Ishikawa (cell line): Measurements from ENCODE around the gene COX4I2.

Experiments
- CEBPB ChIP-seq: IDR thresholded peaks from 2 replicates; pipeline ENCODE4 v1.6.1; 2012
- CREB1 ChIP-seq: IDR thresholded peaks from 2 replicates; pipeline ENCODE4 v1.6.1; 2012; ENCODE audit warnings: low read depth
- EGR1 ChIP-seq: IDR thresholded peaks from 2 replicates; pipeline ENCODE4 v1.6.1; 2012
- EP300 ChIP-seq: IDR thresholded peaks from 2 replicates; pipeline ENCODE4 v1.6.1; 2012; ENCODE audit warnings: borderline replicate concordance
- FOXM1 ChIP-seq: IDR thresholded peaks from 2 replicates; pipeline ENCODE4 v1.6.1; 2012; ENCODE audit warnings: low read depth, borderline replicate concordance
- MAX ChIP-seq: IDR thresholded peaks from 2 replicates; pipeline ENCODE4 v1.6.1; 2012
- NFIC ChIP-seq: IDR thresholded peaks from 2 replicates; pipeline ENCODE4 v1.6.1; 2012
- RAD21 ChIP-seq: IDR thresholded peaks from 2 replicates; pipeline ENCODE4 v1.6.1; 2012; ENCODE audit warnings: low read depth
- REST ChIP-seq: IDR thresholded peaks from 2 replicates; pipeline ENCODE4 v1.6.1; 2012; ENCODE audit warnings: low read depth, mild to moderate bottlenecking
- TAF1 ChIP-seq: IDR thresholded peaks from 2 replicates; pipeline ENCODE4 v1.6.1; 2012; ENCODE audit warnings: low read depth, mild to moderate bottlenecking
- TCF12 ChIP-seq: IDR thresholded peaks from 2 replicates; pipeline ENCODE4 v1.6.1; 2012; ENCODE audit warnings: low read depth
- TEAD4 ChIP-seq: IDR thresholded peaks from 2 replicates; pipeline ENCODE4 v1.6.1; 2012
- USF1 ChIP-seq: IDR thresholded peaks from 2 replicates; pipeline ENCODE4 v1.6.1; 2012
- YY1 ChIP-seq: IDR thresholded peaks from 2 replicates; pipeline ENCODE4 v1.6.1; 2012; ENCODE audit warnings: low read depth
- ZBTB7A ChIP-seq: IDR thresholded peaks from 2 replicates; pipeline ENCODE4 v1.6.1; 2012; ENCODE audit warnings: low read depth

The COX4I2 gene

GRCh38 chr20:31674895-31675827, 37.4 kb downstream of the COX4I2 start:
- TF ChIP-seq TAF1 (no peak), ZBTB7A (no peak), EP300 (no peak), REST (no peak), FOXM1 (no peak), EGR1 (no peak), CEBPB (no peak), TCF12 (no peak), NFIC (no peak), USF1 (no peak), RAD21 (no peak), CREB1 (no peak), YY1 (no peak), MAX (no peak), TEAD4 (no peak)

- no peak for TF ChIP-seq TAF1
Measured at GRCh38 chr20:31675828-31676608, 38.3 kb downstream of the COX4I2 start.

- TF ChIP-seq MAX: no peak
- no peak for TF ChIP-seq RAD21
- TF ChIP-seq YY1: no peak
Measured at GRCh38 chr20:31676609-31676989, 38.9 kb downstream of the COX4I2 start.

GRCh38 chr20:31677553-31678260, 40.0 kb downstream of the COX4I2 start:
- no peak for TF ChIP-seq REST
- no peak for TF ChIP-seq MAX
- no peak for TF ChIP-seq CEBPB
- TF ChIP-seq USF1: no peak
- no peak for TF ChIP-seq EGR1
- no peak for TF ChIP-seq TAF1
- no peak for TF ChIP-seq TCF12
- TF ChIP-seq TEAD4: no peak
- no peak for TF ChIP-seq EP300
- no peak for TF ChIP-seq CREB1
- TF ChIP-seq FOXM1: no peak
- TF ChIP-seq ZBTB7A: no peak
- no peak for TF ChIP-seq NFIC
